Effector memory CD4-positive, alpha-beta T cell (primary cell): Measurements from ENCODE around the gene PLXNA3.

ENCODE experiments used
- DNase-seq, 3 donors: peaks; one replicate each; pipeline ENCODE4 v3.0.0-alpha.2; 2020
- H3K27ac ChIP-seq: 2 replicates; pipeline ENCODE4 v1.7.0; 2013; ENCODE audit warnings: mild to moderate bottlenecking, low read length, moderate library complexity; ENCODE audit not compliant: insufficient read depth, poor library complexity, severe bottlenecking
- H3K27me3 ChIP-seq: replicated peaks from 2 replicates; pipeline ENCODE4 v1.7.0; 2013; ENCODE audit warnings: mild to moderate bottlenecking, low read length; ENCODE audit not compliant: insufficient read depth, control insufficient read depth, poor library complexity, severe bottlenecking
- H3K36me3 ChIP-seq: 2 replicates; pipeline ENCODE4 v1.7.0; 2013; ENCODE audit warnings: mild to moderate bottlenecking, low read length, moderate library complexity; ENCODE audit not compliant: control insufficient read depth, insufficient read depth
- H3K4me1 ChIP-seq: 2 replicates; pipeline ENCODE4 v1.7.0; 2013; ENCODE audit warnings: low read length, mild to moderate bottlenecking; ENCODE audit not compliant: control insufficient read depth, insufficient read depth, poor library complexity, severe bottlenecking
- H3K4me3 ChIP-seq: 2 replicates; pipeline ENCODE4 v1.7.0; 2013; ENCODE audit warnings: low read length, low read depth, mild to moderate bottlenecking; ENCODE audit not compliant: insufficient read depth, poor library complexity, severe bottlenecking
- H3K9me3 ChIP-seq: 2 replicates; pipeline ENCODE4 v1.7.0; 2013; ENCODE audit warnings: mild to moderate bottlenecking, low read length, moderate library complexity; ENCODE audit not compliant: control insufficient read depth

Gene PLXNA3

GRCh38 chrX:154485150-154486051, 27.3 kb downstream of the PLXNA3 start:
- Histone ChIP-seq H3K27me3 (no peaks in the 10 kb centered on the region), H3K4me3 (peak overlapping the region; percentile 46), H3K9me3 (no peaks in the 10 kb centered on the region), H3K4me1 (peaks cover 10% of the 10 kb centered on the region), H3K36me3 (no peaks in the 10 kb centered on the region), H3K27ac (peak overlapping the region; percentile 58)
- no peak for DNase-seq

DNA sequence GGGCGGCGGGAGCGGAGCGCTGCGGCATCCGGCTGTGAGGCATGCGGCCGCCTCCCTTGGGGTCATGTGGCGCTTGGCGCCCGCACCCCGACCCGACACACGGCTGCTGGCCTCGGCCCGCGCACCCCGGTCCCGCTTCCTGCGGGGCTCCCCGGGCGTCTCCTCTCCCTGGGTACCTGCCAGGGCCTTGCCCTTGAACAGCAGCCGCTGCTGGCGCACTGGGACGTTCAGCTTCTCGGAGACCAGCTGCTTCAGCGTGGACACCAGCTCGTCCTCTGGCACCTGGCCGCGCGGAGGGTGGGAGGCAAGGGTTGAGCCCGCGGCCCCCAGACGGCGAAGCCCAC, 27.9 kb downstream of the PLXNA3 start:
- Histone ChIP-seq H3K9me3 (no peaks in the 10 kb centered on the region), H3K4me3 (peak overlapping the region; percentile 46), H3K27ac (peak overlapping the region; percentile 58), H3K4me1 (peaks cover 10% of the 10 kb centered on the region), H3K27me3 (no peaks in the 10 kb centered on the region), H3K36me3 (no peaks in the 10 kb centered on the region)
- DNase-seq = peak; percentile 19 to 28 (median 21)

DNA sequence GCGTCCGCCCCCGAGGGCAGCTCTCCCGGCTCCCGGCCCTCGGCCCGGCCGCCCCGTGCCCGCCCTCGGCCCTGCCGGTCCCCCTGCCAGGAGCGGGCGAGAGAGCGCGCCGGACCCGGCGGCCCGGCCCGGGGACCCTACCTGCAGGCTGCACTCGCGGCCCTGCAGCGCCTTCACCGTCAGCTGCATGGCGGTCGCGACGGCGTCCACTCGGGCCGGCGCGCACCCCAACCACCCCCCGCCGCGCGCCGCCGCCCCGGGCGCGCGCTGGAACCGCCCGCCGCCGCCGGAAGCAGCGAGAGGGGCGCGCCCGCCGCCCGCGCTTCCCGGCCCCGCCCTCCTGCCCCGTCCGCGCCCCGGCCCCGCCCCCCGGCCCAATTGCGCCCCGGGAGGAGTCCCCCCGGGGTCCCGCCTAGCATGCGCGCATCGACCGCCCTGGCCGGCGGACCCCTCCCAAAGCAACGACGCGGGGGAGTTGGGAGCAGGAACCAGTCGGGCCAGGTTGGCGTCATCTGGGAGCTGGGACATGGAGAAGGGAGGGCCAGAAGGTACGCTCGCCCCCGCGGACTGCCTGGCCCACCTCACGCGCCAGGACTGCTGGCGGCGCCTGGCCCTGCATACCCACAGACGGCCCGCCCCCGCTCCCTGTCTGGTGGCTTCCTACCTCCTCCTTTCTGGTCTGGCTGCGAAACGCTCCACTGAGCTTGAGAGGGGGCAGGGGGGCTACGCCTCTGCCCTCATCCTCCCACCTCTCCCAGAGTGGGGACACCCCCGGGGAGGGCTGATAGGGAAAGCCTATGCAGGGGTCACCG, 28.5 kb downstream of the PLXNA3 start, which contains the start of gene UBL4A:
UBL4A (minus strand) TSS at position 220 of the 812 bp plus-strand sequence; CDS start at position 189, 31 bp downstream.
- peak; percentile 34 to 45 (median 40) for DNase-seq
- H3K4me1 ChIP-seq = peaks cover 10% of the 10 kb centered on the region
- H3K36me3 ChIP-seq = no peaks in the 10 kb centered on the region
- H3K27me3 ChIP-seq = no peaks in the 10 kb centered on the region
- peak within 1 kb of the TSS; percentile 58 for H3K27ac ChIP-seq
- H3K4me3 ChIP-seq = peak within 1 kb of the TSS; percentile 46
- H3K9me3 ChIP-seq = no peaks in the 10 kb centered on the region

DNA sequence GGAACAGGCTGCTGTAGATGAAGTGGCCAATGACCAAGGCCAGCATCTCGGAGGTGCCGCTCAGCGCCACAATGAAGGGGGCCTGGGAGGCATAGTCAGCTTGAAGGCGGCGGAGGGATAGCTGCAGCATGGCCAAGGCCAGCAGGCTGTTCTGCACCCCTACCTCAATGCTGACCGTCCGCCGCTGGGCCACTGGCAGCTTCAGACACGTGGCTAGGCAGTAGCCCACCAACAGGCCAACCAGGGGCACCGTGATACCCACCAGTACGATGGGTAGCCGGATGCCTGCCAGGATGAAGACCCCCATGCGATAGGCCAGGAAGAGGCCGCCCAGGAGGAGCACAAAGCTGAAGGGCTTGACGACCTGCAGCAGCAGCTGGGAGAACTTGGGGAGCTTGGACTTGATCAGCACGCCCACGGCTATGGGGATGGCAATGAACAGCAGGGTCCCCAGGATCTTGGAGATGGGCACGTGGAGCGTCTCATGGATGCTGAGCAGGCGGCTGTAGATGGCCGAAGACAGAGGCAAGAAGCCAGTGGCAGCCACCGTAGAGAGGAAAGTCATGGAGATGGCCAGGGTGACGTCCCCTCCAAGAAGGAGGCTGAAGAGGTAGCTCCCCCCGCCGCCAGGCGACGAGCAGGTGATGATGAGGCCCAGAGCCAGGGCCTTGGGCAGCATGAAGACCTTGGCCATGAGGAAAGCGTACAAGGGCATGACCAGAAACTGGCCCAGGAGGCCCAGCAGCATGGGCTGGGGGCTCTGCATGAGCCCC, 29.6 kb downstream of the PLXNA3 start:
- H3K9me3 ChIP-seq = no peaks in the 10 kb centered on the region
- H3K4me3 ChIP-seq = no peak overlapping the region
- no peak for DNase-seq
- peaks cover 10% of the 10 kb centered on the region for H3K4me1 ChIP-seq
- no peaks in the 10 kb centered on the region for H3K27me3 ChIP-seq
- no peaks in the 10 kb centered on the region for H3K36me3 ChIP-seq
- H3K27ac ChIP-seq = peak overlapping the region; percentile 32

- no peak overlapping the region for H3K27ac ChIP-seq
Measured at GRCh38 chrX:154488336-154489075, 30.4 kb downstream of the PLXNA3 start.

GRCh38 chrX:154489182-154489581, 31.1 kb downstream of the PLXNA3 start:
- no peaks in the 10 kb centered on the region for H3K9me3 ChIP-seq
- no peaks in the 10 kb centered on the region for H3K27me3 ChIP-seq
- H3K27ac ChIP-seq = peak overlapping the region; percentile 78
- H3K4me1 ChIP-seq = peaks cover 10% of the 10 kb centered on the region
- peak overlapping the region; percentile 49 for H3K4me3 ChIP-seq
- no peaks in the 10 kb centered on the region for H3K36me3 ChIP-seq
- no peak for DNase-seq

More at GRCh38 chrX:154488336-154489075, 30.4 kb downstream of the PLXNA3 start:
- no peak for DNase-seq
- H3K4me3 ChIP-seq = no peak overlapping the region
- no peaks in the 10 kb centered on the region for H3K9me3 ChIP-seq
- peaks cover 10% of the 10 kb centered on the region for H3K4me1 ChIP-seq
- no peaks in the 10 kb centered on the region for H3K36me3 ChIP-seq
- no peaks in the 10 kb centered on the region for H3K27me3 ChIP-seq

GRCh38 chrX:154490021-154490413, 31.9 kb downstream of the PLXNA3 start:
- Histone ChIP-seq H3K27ac (peak overlapping the region; percentile 78), H3K4me3 (peak overlapping the region; percentile 49), H3K27me3 (no peaks in the 10 kb centered on the region), H3K36me3 (no peaks in the 10 kb centered on the region), H3K9me3 (no peaks in the 10 kb centered on the region), H3K4me1 (peaks cover 10% of the 10 kb centered on the region)
- peak in 2 of 3 donors; percentile 12 to 15 for DNase-seq

DNA sequence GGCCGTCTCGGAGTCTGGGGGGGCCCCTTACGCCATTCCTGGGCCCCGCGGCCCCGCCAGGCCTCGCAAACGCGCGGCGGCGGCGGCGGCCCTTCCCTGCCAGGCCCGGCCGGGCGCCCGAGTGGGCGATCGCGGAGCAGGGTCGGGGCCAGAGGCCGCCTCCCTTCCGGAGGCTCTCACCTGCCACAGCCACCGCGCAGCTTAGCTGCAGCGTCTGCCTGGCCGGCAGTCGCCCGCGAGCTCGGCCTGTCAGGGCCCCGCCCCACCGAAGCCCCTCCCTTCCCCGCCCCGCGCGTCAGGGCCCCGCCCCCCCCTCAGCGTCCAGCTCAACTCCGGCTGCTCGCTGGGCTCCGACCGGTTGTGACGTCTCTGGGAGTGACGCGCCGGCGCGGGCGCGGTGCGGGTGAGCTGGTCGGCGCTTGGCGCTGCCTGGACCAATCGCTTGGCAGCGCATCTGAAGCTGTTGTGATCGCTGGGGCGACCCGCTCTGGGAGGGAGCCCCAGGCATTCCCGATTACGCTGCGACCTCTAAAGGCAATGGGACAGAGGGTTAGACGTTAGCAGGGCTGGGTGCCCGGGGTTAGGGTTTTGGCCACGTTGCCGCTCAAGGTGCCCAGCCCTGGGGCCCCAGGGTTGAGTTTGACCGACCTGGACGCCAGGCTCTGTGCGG, 32.5 kb downstream of the PLXNA3 start, which contains the start of gene SLC10A3:
SLC10A3 (minus strand) TSS at position 216 of the 670 bp plus-strand sequence. CDS start 1,689 bp downstream, outside the sequence.
- Histone ChIP-seq H3K27ac (peak within 1 kb of the TSS; percentile 78), H3K4me1 (peaks cover 5% of the 10 kb centered on the region), H3K9me3 (no peaks in the 10 kb centered on the region), H3K36me3 (no peaks in the 10 kb centered on the region), H3K27me3 (no peaks in the 10 kb centered on the region), H3K4me3 (peak within 1 kb of the TSS; percentile 53)
- DNase-seq = peak; percentile 86 to 87 (median 87)
